IPS-18c (cell line): ENCODE measurements around the gene SNRNP25.
"Not testable (repeated sequence)": the region's sequence is repeated elsewhere in the genome, so short reads cannot be mapped to it uniquely, and the experiment has no call there.

Source experiments
- H3K4me3 ChIP-seq: 2 replicates; pipeline ENCODE4 v1.7.0; 2013; ENCODE audit warnings: low read depth, mild to moderate bottlenecking, low read length, moderate library complexity; ENCODE audit not compliant: insufficient read depth
- H3K9me3 ChIP-seq: one replicate; pipeline ENCODE4 v1.6.1; 2013; ENCODE audit warnings: mild to moderate bottlenecking, low read length, moderate library complexity; ENCODE audit not compliant: control insufficient read depth, insufficient read depth

Gene SNRNP25

DNA sequence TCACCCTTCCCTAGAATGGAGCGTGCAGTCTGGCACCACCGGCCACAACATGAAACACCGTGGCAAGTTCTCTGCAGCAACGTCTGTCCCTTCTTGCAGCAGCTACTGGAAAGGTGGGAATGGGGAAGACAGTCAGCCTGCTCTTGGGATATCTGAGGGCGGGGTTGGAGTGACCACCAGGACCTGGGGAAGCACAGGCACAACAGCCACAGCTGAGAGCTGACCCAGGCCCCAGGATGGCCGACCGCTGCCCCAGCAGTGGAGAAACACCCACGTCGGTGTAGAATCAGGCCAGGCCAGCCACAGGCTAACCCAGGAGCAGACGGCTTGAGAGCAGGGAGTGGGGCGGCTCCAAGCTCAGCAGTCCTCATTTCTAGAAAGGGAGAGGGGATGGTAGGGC lies 15.4 kb upstream of the SNRNP25 start:
- not testable (repeated sequence) for H3K4me3 ChIP-seq, H3K9me3 ChIP-seq

- Histone ChIP-seq H3K4me3 (no peak overlapping the region), H3K9me3 (peaks cover 2% of the 10 kb centered on the region)
These were observed 14.4 kb upstream of the SNRNP25 start for GRCh38 chr16:38941-39892.

- peaks cover 2% of the 10 kb centered on the region for H3K9me3 ChIP-seq
- H3K4me3 ChIP-seq = no peak overlapping the region
These were observed 12.1 kb upstream of the SNRNP25 start for GRCh38 chr16:41439-42068.

DNA sequence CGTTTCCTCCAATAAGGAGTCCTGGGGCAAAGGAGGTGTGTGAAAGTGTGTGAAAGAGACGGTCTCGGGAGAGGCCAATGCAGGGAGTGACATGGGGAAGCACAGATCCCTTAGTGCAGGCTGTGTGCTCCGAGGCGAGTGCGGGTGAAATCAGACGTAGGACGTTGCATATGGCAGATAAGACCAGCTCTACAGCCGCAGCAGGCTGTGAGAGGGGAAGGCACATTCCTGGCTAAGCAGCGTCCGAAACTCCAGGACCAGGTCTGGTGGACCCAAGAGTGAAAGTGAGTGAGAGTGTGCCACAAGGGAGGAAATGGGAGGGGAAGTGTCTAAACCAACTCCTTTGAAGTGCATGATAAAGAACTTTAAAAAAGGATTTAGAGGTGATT lies 11.6 kb upstream of the SNRNP25 start:
- H3K4me3 ChIP-seq = no peak overlapping the region
- H3K9me3 ChIP-seq = peaks cover 2% of the 10 kb centered on the region

GRCh38 chr16:42691-43090 lies 10.9 kb upstream of the SNRNP25 start:
- Histone ChIP-seq H3K4me3 (no peak overlapping the region), H3K9me3 (peaks cover 2% of the 10 kb centered on the region)

GRCh38 chr16:43294-43693 lies 10.3 kb upstream of the SNRNP25 start:
- Histone ChIP-seq H3K4me3 (no peak overlapping the region), H3K9me3 (peaks cover 2% of the 10 kb centered on the region)

- Histone ChIP-seq H3K4me3 (no peak overlapping the region), H3K9me3 (peaks cover 2% of the 10 kb centered on the region)
These were observed 9.0 kb upstream of the SNRNP25 start for GRCh38 chr16:44655-45054.

DNA sequence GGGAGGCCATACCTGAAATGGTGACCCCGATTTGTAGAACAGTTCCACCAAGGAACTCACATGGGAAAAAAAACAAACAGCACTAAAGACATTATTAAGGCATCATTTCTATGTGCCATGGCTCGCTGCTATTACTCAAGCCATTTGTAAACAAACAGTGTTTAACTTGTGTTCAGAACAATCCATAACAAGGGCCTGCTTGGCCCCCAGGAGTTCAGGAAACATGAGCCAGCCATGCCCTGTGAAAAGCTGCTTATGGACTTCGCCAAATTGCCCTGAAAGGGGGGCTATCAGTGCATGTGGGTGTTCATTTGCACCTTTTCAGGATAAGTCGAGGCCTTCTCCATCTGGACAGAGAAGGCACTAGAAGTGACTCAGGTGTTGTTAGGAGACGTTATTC lies 8.2 kb upstream of the SNRNP25 start:
- H3K9me3 ChIP-seq = peaks cover 2% of the 10 kb centered on the region
- H3K4me3 ChIP-seq = no peak overlapping the region

DNA sequence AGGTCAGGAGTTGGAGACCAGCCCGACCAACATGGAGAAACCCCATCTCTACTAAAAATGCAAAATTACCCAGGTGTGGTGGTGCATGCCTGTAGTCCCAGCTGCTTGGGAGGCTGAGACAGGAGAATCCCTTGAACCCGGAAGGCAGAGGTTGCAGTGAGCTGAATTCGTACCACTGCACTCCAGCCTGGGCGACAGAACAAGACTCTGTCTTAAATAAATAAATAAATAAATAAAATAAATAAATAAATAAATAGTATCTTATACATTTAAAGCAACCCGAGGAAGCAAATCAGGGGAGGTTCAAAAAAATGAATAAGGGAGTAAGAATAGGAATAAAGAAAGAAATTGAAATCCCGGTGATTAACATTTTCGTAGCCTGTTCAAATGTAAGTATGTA lies 7.1 kb upstream of the SNRNP25 start:
- H3K4me3 ChIP-seq, H3K9me3 ChIP-seq: not testable (repeated sequence)

- Histone ChIP-seq H3K4me3 (no peak overlapping the region), H3K9me3 (peaks cover 2% of the 10 kb centered on the region)
These were observed 6.4 kb upstream of the SNRNP25 start for GRCh38 chr16:47234-47633.

- Histone ChIP-seq H3K4me3 (no peak overlapping the region), H3K9me3 (no peaks in the 10 kb centered on the region)
These were observed 2.6 kb upstream of the SNRNP25 start for GRCh38 chr16:50769-51591.

DNA sequence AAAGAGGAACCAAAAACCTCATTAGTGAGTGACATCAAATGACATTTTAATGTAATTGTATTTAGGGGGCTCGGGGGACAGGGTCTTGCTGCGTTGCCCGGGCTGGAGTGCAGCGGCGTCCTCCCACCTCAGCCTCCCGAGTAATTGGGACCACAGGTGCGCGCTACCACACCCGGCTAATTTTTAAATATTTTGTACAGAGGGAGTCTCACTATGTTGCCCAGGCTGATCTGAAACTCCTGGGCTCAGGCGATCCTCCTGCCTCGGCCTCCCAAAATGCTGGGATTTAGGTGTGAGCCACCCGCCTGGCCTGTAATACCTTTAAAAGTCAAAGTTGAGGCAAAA lies 581 bp downstream of the SNRNP25 start:
- H3K4me3 ChIP-seq = peak overlapping the region; percentile 95
- no peaks in the 10 kb centered on the region for H3K9me3 ChIP-seq

GRCh38 chr16:55571-56136 lies 2.0 kb downstream of the SNRNP25 start:
- Histone ChIP-seq H3K4me3 (no peak overlapping the region; the same call in 1 of the 2 replicates), H3K9me3 (no peaks in the 10 kb centered on the region)

DNA sequence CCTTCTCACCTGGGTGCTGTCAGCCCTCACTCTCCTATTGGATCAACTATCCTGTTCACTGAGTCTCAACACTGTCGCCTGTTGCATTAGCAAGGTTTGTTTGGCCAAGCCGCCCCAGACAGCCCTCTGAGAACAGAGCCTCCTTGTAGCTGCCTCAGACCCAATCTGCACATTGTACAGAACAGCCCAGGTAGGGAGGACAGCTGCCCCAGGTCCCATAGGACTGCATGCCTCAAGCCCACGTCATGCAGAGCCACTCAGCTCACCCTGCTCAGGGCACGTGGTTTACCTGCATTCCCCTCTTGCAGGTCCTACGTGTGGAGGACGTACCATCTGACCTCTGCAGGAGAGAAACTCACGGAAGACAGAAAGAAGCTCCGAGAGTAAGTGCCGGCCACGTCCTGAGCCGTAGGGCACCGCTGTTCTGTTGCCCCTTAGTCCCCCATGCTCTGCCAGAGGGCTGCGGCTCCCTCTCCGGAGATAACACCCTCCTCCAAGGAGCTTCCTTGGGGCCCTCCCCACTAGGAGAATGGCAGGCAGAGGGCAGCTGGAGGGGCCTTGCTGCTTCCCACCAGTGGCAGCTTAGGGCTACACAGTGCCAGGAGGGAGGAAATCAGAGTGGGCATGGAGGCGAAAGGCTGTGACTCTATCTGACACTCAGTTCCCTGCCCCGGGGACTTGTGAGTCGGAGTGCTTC lies 2.8 kb downstream of the SNRNP25 start:
- H3K9me3 ChIP-seq = no peaks in the 10 kb centered on the region
- H3K4me3 ChIP-seq = no peak overlapping the region

DNA sequence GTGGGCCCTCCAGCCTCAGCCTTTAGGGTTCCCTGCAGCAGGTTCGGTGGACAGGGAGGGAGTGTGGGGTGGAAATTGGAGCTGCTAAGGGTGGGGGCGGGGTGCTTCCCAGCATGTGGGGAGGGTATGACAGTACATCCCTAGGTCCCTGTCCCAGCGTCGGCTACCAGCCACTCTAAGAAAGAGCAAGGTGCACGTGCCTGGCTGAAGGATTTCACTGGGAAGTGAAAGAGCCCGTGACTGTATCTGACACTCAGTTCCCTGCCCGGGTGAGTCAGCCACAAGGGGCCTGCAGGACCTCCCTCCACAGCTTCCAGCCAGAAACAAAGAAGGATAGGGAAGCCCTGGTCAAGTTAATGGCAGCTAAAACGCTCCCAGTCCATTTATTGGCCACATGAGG lies 4.1 kb downstream of the SNRNP25 start:
- Histone ChIP-seq H3K9me3 (no peaks in the 10 kb centered on the region), H3K4me3 (no peak overlapping the region)

DNA sequence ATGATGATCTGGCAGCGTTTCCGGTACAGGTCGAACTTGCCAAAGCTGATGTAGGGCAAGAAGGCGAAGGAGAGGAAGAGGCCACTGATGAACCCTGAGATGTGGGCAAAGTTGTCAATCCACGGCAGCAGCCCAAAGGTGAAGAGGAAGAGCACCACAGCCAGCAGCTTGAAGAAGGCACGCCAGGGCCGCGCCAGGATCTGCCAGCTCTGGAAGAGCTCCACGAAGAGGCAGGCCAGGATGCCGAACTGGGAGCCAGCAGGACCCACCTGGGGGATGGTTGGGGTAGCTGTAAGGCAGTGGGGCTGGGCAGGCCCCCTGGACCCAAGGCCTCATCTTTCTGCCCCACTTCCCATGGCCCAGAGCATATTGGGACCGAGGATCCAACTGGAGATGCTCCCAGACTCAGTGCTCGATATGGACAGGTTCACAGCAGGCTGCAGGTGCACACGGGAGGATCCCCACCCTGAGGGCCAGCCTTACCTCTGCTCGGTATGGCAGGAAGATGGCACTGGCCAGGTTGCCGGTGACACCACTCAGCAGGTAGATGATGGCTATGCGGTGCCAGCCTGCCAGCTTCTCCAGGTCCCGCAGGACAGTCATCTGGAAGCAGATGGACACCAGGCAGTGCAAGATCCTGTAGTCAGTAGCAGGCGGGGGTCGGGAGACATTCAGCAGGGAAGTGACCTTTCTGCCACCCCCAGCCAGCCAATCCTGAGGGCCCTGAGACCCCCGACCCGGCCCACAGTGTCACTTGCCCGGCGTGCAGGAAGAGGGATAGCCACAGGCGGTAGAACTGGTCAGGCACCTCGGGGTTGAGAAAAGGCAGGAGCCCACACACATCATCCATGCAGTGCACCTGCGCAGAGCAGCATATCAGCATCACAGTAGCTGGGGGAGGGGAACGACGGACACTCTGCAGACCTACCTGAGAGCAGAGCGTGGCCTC lies 5.1 kb downstream of the SNRNP25 start:
- H3K4me3 ChIP-seq = no peak overlapping the region
- no peaks in the 10 kb centered on the region for H3K9me3 ChIP-seq
